Endometrium (tissue), 2 donors: ENCODE results near the gene CNST.
"Not testable (repeated sequence)": the region's sequence is repeated elsewhere in the genome, so short reads cannot be mapped to it uniquely, and the experiment has no call there.

Experiments
- FAIRE-seq: peaks from 2 replicates; lab custom pipeline; 2012; peaks lifted over from hg19 to GRCh38; lab: Jason Lieb, UNC
- donor health status: control.
- donor health status: control.

CNST gene

GRCh38 chr1:246711548-246712003, 145.3 kb downstream of the CNST start:
- no peak for FAIRE-seq

- not testable (repeated sequence) for FAIRE-seq
These were observed 146.2 kb downstream of the CNST start for GRCh38 chr1:246712428-246712827.
